ENCODE results near the gene TAS2R50.

DNA sequence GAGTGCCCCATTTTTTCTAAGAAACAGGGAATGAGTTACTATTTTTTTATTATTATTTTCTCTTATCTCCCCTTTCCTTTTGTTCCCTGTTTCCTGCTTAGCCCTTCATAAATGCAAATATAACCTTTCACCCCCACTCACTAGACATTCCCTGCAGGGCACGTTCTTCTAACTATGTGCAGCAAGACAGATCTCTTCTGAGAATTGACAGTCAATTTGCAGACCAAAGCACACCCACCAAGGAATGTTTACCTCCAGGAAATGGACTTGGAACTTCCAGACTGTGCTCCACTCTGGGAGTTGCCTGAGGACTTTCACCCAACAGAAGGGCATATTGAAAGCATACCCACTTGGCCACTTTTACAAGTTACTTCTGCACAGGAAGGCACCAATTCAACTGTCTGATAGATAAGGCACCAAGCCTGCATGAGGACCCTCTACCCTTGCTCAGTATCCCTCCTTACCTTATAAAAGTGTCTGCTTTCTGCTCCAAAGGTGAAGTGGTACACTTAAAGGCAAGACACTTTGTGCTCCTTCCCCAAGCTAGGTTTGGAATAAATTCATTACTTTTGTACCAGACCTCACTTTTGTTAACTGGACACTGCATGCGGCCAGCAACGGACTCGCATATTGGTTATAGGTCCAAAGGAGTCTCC is 29.2 kb upstream of the TAS2R50 start:
- no peak for TF ChIP-seq POLR2A (IDR thresholded peaks at IDR 0.05; ENCODE audit: low read depth, low read length)
- TF ChIP-seq, protein P1, sequence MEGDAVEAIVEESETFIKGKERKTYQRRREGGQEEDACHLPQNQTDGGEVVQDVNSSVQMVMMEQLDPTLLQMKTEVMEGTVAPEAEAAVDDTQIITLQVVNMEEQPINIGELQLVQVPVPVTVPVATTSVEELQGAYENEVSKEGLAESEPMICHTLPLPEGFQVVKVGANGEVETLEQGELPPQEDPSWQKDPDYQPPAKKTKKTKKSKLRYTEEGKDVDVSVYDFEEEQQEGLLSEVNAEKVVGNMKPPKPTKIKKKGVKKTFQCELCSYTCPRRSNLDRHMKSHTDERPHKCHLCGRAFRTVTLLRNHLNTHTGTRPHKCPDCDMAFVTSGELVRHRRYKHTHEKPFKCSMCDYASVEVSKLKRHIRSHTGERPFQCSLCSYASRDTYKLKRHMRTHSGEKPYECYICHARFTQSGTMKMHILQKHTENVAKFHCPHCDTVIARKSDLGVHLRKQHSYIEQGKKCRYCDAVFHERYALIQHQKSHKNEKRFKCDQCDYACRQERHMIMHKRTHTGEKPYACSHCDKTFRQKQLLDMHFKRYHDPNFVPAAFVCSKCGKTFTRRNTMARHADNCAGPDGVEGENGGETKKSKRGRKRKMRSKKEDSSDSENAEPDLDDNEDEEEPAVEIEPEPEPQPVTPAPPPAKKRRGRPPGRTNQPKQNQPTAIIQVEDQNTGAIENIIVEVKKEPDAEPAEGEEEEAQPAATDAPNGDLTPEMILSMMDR (IDR thresholded peaks at IDR 0.05; ENCODE audit: extremely low read depth in 1 of 2, insufficient read depth in 1 of 2, low read depth in 1 of 2, low read length in 2 of 2): no peak
